ENCODE results near the gene CAMSAP3. TPM values are rescaled to one million over a fixed set of nuclear protein-coding genes. Genes with fewer than 3 reads are reported as not detected.

Gene CAMSAP3
- total and polyA plus RNA-seq, 10 of the 15 experiments (the other 5 are each of a cell fraction or from before 2014, with no cell fraction given), result 0.03 to 6.3 (median 0.72) TPM

DNA sequence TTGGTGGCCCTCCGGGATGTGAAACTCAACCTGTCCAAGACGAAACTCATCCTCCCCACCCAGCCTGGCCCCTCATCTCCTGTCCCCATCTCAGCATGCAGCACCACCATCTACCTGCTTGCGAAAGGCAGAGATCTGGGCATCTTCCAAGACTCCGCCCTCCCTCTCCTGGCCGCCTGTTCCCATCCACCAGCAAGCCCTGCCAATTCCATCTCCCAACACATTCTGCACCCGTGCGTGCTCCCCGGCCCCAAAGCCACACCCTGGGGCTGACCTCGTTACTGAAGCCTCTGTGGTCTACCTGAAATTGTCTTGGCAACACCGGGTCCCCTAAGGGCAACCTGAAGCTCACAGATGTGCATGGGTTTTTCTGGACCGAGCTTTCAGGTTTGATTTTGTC, 13.2 kb upstream of the CAMSAP3 start:
- POLR2A ChIA-PET, result interaction anchor here (0.6 kb wide), 1 partner anchor 1266 kb away, joined by 3 read pairs; no protein-coding TSS in a partner anchor
- H2AFZ ChIP-seq (ENCODE audit: control insufficient read depth, low read depth, low read length), result no peak overlapping the region
- TF ChIP-seq KAT2A (conservative IDR thresholded peaks at IDR 0.05; ENCODE audit: control insufficient read depth, low read depth, low read length) (no peak), MYB (IDR thresholded peaks at IDR 0.05; ENCODE audit: borderline replicate concordance, low read depth, low read length) (no peak), FOS (IDR thresholded peaks at IDR 0.05; ENCODE audit: borderline replicate concordance, extremely low read depth, insufficient read length) (no peak), CREB1 (IDR thresholded peaks at IDR 0.05; ENCODE audit: low read depth) (no peak), RAD51 (IDR thresholded peaks at IDR 0.05) (no peak), CBFB (IDR thresholded peaks at IDR 0.05; ENCODE audit: low read depth) (no peak), HDAC6 (IDR thresholded peaks at IDR 0.05; ENCODE audit: unreplicated experiment) (no peak)
- TF ChIP-seq, protein P1, sequence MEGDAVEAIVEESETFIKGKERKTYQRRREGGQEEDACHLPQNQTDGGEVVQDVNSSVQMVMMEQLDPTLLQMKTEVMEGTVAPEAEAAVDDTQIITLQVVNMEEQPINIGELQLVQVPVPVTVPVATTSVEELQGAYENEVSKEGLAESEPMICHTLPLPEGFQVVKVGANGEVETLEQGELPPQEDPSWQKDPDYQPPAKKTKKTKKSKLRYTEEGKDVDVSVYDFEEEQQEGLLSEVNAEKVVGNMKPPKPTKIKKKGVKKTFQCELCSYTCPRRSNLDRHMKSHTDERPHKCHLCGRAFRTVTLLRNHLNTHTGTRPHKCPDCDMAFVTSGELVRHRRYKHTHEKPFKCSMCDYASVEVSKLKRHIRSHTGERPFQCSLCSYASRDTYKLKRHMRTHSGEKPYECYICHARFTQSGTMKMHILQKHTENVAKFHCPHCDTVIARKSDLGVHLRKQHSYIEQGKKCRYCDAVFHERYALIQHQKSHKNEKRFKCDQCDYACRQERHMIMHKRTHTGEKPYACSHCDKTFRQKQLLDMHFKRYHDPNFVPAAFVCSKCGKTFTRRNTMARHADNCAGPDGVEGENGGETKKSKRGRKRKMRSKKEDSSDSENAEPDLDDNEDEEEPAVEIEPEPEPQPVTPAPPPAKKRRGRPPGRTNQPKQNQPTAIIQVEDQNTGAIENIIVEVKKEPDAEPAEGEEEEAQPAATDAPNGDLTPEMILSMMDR (IDR thresholded peaks at IDR 0.05 in 2 of 3, conservative IDR thresholded peaks at IDR 0.05 in 1 of 3; ENCODE audit: control insufficient read depth in 2 of 3, extremely low read depth in 1 of 3, insufficient read depth in 1 of 3, low read depth in 3 of 3, low read length in 3 of 3), result no peak
- TF ChIP-seq, protein P2, sequence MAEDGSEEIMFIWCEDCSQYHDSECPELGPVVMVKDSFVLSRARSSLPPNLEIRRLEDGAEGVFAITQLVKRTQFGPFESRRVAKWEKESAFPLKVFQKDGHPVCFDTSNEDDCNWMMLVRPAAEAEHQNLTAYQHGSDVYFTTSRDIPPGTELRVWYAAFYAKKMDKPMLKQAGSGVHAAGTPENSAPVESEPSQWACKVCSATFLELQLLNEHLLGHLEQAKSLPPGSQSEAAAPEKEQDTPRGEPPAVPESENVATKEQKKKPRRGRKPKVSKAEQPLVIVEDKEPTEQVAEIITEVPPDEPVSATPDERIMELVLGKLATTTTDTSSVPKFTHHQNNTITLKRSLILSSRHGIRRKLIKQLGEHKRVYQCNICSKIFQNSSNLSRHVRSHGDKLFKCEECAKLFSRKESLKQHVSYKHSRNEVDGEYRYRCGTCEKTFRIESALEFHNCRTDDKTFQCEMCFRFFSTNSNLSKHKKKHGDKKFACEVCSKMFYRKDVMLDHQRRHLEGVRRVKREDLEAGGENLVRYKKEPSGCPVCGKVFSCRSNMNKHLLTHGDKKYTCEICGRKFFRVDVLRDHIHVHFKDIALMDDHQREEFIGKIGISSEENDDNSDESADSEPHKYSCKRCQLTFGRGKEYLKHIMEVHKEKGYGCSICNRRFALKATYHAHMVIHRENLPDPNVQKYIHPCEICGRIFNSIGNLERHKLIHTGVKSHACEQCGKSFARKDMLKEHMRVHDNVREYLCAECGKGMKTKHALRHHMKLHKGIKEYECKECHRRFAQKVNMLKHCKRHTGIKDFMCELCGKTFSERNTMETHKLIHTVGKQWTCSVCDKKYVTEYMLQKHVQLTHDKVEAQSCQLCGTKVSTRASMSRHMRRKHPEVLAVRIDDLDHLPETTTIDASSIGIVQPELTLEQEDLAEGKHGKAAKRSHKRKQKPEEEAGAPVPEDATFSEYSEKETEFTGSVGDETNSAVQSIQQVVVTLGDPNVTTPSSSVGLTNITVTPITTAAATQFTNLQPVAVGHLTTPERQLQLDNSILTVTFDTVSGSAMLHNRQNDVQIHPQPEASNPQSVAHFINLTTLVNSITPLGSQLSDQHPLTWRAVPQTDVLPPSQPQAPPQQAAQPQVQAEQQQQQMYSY (CRISPR knock-in tag; IDR thresholded peaks at IDR 0.05), result no peak
- no peaks in the 10 kb centered on the region for H4K20me1 ChIP-seq (ENCODE audit: control insufficient read depth, insufficient read depth)
- no TSS peak for BruUV-seq (replicated peaks)
- SMC1A ChIA-PET (ENCODE audit: uncharacterized antibody, unreplicated experiment), result interaction anchor here (0.6 to 1.0 kb wide), 2 partner anchors 14 to 186 kb away, joined by 3 read pairs; no protein-coding TSS in a partner anchor
- no peaks in the 10 kb centered on the region for H3K27me3 ChIP-seq (replicated peaks in 1 of 2; ENCODE audit: control insufficient read depth in 2 of 2, insufficient read depth in 2 of 2, low read length in 1 of 2)
- CTCF ChIA-PET, result interaction anchor here (2.3 kb wide), 1 partner anchor 14 kb away, joined by 5 read pairs; no protein-coding TSS in a partner anchor
- intact Hi-C loops (cut with micrococcal nuclease; ENCODE audit: unreplicated experiment) (no loop called here), in situ Hi-C loops (cut with MboI) (no loop called here)
- H3K4me2 ChIP-seq (ENCODE audit: control insufficient read depth, insufficient read depth), result no peak overlapping the region
- no peaks in the 10 kb centered on the region for H3K9me3 ChIP-seq (replicated peaks; ENCODE audit: control insufficient read depth, insufficient read depth, low read length)
- H3K36me3 ChIP-seq (ENCODE audit: control insufficient read depth in 2 of 2, insufficient read depth in 2 of 2, low read length in 1 of 2), result no peaks in the 10 kb centered on the region
- no peak for DNase-seq (ENCODE audit: low read depth, low spot score)
- RAD21 ChIA-PET (ENCODE audit: unreplicated experiment), result interaction anchor here (0.6 to 1.4 kb wide), 2 partner anchors 23 to 190 kb away, joined by 3 to 5 read pairs; no protein-coding TSS in a partner anchor
- H3K27ac ChIP-seq (ENCODE audit: control insufficient read depth, insufficient read depth), result no peak overlapping the region
- FAIRE-seq, result no peak
- H3K4me3 ChIP-seq, result no peak overlapping the region
- ATAC-seq, result no peak
- H3K9ac ChIP-seq (ENCODE audit: control insufficient read depth, insufficient read depth, low read length), result no peak overlapping the region
- 27% methylated on average over 11 of the region's 11 CpGs for WGBS (ENCODE audit: insufficient coverage, insufficient replicate concordance, low lambda C conversion rate, missing lambda C conversion rate)
- no peaks in the 10 kb centered on the region for H3K79me2 ChIP-seq (ENCODE audit: control insufficient read depth, insufficient read depth, low read length)
- H3K4me1 ChIP-seq (ENCODE audit: control insufficient read depth, insufficient read depth, low read length), result no peaks in the 10 kb centered on the region
